GM19023 (cell line): Measurements from ENCODE around the gene TFF3.
"Not testable (repeated sequence)": the region's sequence is repeated elsewhere in the genome, so short reads cannot be mapped to it uniquely, and the experiment has no call there.

Experiments
- ATAC-seq: cut with Tn5 transposase; IDR thresholded peaks from one replicate; pipeline ENCODE4 v1.9.1; 2021; ENCODE audit warnings: mild to moderate bottlenecking, moderate library complexity; ENCODE audit not compliant: unreplicated experiment

Gene TFF3

GRCh38 chr21:42306366-42307035 is 8.7 kb downstream of the TFF3 start:
- ATAC-seq: no peak

- ATAC-seq: no peak
Measured at GRCh38 chr21:42305707-42306147, 9.5 kb downstream of the TFF3 start.

GRCh38 chr21:42304556-42305454 is 10.4 kb downstream of the TFF3 start:
- ATAC-seq: no peak

GRCh38 chr21:42303443-42303842 is 11.8 kb downstream of the TFF3 start:
- ATAC-seq: no peak

- ATAC-seq: no peak
Measured at GRCh38 chr21:42302794-42303193, 12.4 kb downstream of the TFF3 start.

- no peak for ATAC-seq
Measured at GRCh38 chr21:42302076-42302650, 13.0 kb downstream of the TFF3 start.

- no peak for ATAC-seq
Measured at GRCh38 chr21:42301371-42302075, 13.7 kb downstream of the TFF3 start.

GRCh38 chr21:42300956-42301355 is 14.3 kb downstream of the TFF3 start:
- no peak for ATAC-seq

GRCh38 chr21:42300045-42300583 is 15.1 kb downstream of the TFF3 start:
- ATAC-seq: no peak

GRCh38 chr21:42299324-42300044 is 15.7 kb downstream of the TFF3 start:
- no peak for ATAC-seq

- no peak for ATAC-seq
Measured at GRCh38 chr21:42298657-42299056, 16.6 kb downstream of the TFF3 start.

- ATAC-seq: no peak
Measured at GRCh38 chr21:42298237-42298636, 17.0 kb downstream of the TFF3 start.

- no peak for ATAC-seq
Measured at GRCh38 chr21:42297377-42297776, 17.8 kb downstream of the TFF3 start.

- ATAC-seq: no peak
Measured at GRCh38 chr21:42296501-42296900, 18.7 kb downstream of the TFF3 start.

- ATAC-seq: no peak
Measured at GRCh38 chr21:42295845-42296244, 19.4 kb downstream of the TFF3 start.

- no peak for ATAC-seq
Measured at GRCh38 chr21:42294273-42294880, 20.8 kb downstream of the TFF3 start.

GRCh38 chr21:42293649-42294272 is 21.4 kb downstream of the TFF3 start:
- no peak for ATAC-seq

GRCh38 chr21:42292563-42293142 is 22.6 kb downstream of the TFF3 start:
- not testable (repeated sequence) for ATAC-seq
